DMS 273 (cell line): ENCODE measurements around the gene AGPAT3.
A peak's percentile ranks its signal among the peaks of the same experiment; 100 is the strongest.

Experiments
- DNase-seq: peaks from one replicate; lab custom pipeline; 2025; ENCODE audit not compliant: unreplicated experiment; lab: John Stamatoyannopoulos, UW

AGPAT3 gene

GRCh38 chr21:44012474-44013379 lies 147.7 kb downstream of the AGPAT3 start:
- DNase-seq: peak; percentile 90

GRCh38 chr21:44013380-44014088 lies 148.5 kb downstream of the AGPAT3 start:
- DNase-seq: peak; percentile 60

- no peak for DNase-seq
These were observed 152.6 kb downstream of the AGPAT3 start for GRCh38 chr21:44017601-44018000.

- no peak for DNase-seq
These were observed 153.1 kb downstream of the AGPAT3 start for GRCh38 chr21:44018127-44018526.

DNA sequence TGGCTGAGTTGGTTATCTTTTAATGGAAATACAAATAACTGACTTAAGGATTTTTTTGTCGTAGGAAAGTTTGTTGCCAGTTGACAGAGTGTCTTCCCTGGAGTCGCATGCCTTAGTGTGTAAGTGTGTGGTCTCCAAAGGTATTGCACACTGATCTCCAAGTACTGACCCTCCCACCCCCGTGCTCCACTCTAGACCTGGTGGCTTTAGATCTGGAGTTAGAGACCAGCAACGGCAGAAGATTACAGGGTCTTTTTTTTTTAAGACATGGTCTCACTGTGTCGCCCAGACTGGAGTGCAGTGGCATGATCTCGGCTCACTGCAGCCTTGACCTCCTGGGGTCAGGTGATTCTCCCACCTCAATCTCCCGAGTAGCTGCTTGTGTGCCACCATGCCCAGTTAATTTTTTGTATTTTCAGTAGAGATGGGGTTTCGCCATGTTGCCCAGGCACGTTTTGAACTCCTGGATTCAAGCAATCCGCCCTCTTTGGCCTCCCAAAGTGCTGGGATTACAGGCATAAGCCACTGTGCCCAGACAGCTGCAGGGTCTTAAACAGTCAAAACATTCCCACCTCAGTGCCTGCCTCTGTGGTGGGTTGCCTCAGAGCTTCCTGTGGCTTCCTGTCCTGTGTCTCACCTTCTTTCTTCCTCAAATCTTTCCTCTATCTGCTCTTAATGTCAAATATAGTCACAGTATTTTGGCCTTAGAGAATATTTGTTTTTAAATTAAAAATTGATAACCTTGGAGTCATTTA lies 154.0 kb downstream of the AGPAT3 start:
- peak; percentile 14 for DNase-seq

GRCh38 chr21:44019568-44019958 lies 154.5 kb downstream of the AGPAT3 start:
- no peak for DNase-seq

DNA sequence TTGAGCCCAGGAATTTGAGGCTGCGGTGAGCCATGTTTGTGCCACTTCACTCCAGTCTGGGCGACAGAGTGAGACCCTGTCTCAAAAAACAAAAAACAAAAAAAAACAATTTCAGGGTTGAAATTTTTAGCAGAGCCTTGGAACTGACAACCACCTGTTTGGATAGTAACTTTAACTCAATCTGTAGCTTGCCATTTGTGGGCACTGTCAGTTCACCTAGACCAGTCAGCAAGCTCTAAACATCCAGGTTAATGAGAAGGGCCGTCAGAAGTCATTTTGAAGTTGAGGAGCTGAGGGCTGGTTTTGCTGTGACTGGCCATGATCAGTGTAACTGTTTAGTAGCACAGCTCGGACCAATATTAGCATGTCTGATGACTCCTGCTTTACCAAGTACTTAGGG lies 155.5 kb downstream of the AGPAT3 start:
- peak; percentile 78 for DNase-seq

DNA sequence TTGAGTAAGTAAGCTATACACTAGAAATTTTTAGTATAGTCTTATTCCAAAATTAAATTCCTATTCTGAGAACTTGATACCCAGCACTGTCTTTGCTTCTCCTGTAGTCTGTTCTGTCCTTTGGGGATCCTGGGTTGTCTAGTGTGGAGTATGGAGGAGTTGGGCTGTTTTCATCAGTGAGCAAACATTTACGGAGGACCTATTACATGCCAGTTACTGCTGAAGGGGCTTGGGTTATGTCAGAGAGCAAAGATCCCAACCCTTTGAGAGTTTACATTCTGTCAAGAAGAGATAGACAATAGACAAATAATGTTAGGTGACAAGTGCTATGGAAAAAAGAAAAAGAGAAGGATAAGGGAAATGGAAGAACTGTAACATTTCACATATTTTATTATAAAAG lies 156.0 kb downstream of the AGPAT3 start:
- peak; percentile 78 for DNase-seq

- no peak for DNase-seq
These were observed 159.2 kb downstream of the AGPAT3 start for GRCh38 chr21:44024257-44024656.

- peak; percentile 39 for DNase-seq
These were observed 159.9 kb downstream of the AGPAT3 start for GRCh38 chr21:44024887-44025353.

GRCh38 chr21:44027607-44028286 lies 162.7 kb downstream of the AGPAT3 start:
- no peak for DNase-seq

GRCh38 chr21:44028287-44028659 lies 163.2 kb downstream of the AGPAT3 start:
- DNase-seq: no peak

GRCh38 chr21:44029460-44030087 lies 164.6 kb downstream of the AGPAT3 start:
- DNase-seq: no peak

GRCh38 chr21:44035244-44035643 lies 170.2 kb downstream of the AGPAT3 start:
- no peak for DNase-seq
